AG08395 (cell line): ENCODE data around the gene PALM.
A peak's percentile ranks its signal among the peaks of the same experiment; 100 is the strongest.
"Not testable (repeated sequence)": the region's sequence is repeated elsewhere in the genome, so short reads cannot be mapped to it uniquely, and the experiment has no call there.

Experiments used
- DNase-seq: peaks from one replicate; pipeline ENCODE4 v3.0.0; 2012; ENCODE audit warnings: mixed read lengths, low spot score

PALM gene, protein sequence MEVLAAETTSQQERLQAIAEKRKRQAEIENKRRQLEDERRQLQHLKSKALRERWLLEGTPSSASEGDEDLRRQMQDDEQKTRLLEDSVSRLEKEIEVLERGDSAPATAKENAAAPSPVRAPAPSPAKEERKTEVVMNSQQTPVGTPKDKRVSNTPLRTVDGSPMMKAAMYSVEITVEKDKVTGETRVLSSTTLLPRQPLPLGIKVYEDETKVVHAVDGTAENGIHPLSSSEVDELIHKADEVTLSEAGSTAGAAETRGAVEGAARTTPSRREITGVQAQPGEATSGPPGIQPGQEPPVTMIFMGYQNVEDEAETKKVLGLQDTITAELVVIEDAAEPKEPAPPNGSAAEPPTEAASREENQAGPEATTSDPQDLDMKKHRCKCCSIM

GRCh38 chr19:708154-709143 lies at the start of gene PALM:
Gene PALM (plus strand): TSS chr19:708935. CDS start chr19:709147, 212 bp downstream.
- DNase-seq, result no peak

DNA sequence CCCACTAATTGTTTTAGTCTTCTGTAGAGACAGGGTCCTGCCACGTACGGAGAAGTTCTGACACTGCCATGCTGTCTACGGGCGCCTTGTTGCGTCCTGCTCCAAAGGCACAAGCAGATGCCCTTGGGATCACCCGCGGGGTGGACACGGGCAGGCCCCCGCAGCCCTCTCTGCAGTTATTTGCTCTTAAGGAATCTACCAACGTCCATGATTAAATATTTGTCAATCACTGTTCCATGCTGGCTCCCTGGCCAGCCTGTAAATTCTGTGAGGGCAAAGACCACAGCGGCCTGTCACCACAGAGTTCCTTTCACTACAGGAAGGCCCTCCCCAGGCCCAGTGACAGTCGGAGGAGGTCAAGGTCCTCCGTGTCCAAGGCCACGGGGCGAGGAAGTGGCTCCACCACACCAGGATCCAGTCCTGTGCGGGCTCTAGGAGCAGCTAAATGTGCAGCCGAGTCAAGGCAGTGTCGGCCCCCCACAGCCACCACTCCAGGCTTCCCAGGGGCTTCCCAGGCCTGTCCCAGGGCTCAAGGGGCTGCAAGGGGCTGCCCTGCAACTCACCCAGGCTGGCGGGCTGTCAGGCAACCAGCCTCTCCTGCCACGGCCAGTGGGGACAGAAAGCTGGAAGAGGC lies 47.8 kb upstream of the PALM start:
- DNase-seq, result no peak

DNA sequence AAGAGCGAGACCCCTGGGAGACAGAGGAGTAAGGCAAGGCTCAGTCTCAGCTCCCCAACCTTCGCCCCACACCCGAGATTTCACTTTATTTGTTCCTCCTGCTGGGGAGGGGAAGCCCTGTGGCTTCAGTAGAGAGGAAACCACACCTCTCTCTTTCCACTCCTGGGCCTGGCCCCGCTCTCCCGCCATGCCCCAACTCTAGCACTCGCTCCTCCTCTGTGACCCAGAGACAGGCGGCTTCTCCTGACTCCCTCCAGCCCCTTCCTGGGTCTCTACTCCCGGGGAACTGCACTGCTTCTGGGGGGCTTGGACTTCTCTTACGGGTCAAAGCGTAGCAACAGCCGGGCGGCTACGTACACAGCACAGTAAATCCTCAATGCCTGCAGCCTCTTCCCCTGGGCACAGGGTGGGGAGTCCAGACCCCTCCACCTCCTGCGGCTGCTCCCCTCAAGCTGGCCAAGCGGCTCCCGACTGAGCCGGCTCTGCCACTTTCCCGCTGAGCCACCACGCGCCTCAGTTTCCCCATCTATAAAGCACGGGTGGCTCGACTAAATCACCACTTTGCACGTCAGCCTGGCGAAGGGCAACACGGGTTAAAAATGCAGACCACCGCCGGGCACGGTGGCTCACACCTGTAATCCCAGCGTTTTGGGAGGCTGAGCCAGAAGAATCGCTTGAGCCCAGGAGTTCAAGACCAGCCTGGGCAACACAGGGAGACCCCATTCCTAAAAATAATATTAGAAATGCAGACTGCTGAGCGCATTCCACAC lies 47.1 kb upstream of the PALM start:
- DNase-seq, result peak; percentile 46

DNA sequence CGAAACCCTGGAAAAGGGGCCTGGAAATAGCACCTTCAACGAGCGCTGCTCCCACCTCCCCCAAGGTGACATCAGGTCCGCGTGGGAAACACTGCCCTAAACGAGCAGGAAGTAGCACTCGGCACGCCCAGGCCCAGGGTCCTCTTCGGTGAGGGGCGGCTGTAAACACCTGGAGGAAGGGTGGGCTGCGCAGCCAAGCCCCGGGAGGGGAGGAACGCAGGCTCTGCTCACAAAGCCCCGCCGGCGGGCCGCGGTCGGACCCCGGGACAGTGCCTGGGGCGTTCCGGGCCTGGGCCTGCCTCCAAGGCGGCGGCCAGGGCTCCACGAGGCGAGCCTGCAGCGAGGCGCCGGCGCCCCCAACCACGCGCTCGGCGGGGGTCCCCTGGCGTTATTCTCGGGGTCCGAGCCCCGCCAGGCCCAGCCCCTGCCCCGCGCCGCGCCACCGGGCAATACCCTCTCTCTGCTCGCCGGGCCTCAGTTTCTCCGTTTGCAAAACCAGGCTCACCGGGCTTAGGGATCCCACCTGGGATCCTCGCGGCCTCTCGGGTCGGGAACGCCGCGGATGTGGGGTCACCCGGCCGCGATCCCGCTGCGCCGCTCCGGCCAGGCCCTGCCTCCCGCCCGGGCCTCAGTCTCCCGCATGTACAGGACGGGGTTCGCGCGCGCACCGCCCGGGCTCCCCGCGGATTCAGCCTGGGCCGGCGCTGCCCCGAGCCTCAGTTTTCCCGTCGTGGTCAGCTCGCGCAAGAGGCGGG lies 46.4 kb upstream of the PALM start:
- peak; percentile 32 for DNase-seq

DNA sequence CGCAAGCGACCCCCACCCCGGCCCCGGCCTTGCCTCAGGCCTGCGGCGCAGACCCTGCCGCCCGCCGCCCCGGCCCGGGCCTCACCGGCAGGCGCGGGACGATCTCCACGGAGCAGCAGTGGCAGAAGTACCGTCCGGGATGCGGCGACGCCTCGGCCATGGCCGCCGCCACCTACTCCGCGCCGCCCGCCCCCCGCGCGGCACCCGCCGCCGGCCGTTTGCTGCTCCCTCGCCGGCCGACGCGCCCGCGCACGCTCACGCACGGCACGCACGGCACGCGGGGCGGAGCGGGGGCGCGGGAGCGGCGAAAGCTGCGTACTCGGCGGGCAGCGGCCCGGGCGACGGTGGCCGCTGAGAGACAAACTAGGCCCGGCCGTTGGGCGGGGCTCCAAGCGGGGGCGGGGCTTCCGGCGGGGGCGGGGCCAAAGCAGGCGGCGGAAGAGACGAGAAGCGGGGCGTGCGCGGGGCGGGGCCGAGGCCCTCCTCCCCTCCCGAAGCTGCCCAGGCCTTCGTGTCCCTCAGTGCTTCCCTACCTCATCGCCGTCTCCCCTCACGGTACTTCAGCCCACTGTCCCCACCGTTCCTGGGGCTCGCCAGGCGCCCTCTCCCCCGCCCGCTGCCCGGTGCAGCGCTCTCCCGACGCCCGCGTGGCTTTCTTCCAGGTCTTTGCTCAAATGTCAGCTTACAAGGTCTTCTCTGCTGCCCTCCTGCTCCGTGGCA lies 45.6 kb upstream of the PALM start, which contains the start of gene RNF126:
RNF126 (minus strand) TSS at position 253 of the 720 bp plus-strand sequence; CDS start at position 160, 93 bp downstream.
- peak; percentile 97 for DNase-seq

DNA sequence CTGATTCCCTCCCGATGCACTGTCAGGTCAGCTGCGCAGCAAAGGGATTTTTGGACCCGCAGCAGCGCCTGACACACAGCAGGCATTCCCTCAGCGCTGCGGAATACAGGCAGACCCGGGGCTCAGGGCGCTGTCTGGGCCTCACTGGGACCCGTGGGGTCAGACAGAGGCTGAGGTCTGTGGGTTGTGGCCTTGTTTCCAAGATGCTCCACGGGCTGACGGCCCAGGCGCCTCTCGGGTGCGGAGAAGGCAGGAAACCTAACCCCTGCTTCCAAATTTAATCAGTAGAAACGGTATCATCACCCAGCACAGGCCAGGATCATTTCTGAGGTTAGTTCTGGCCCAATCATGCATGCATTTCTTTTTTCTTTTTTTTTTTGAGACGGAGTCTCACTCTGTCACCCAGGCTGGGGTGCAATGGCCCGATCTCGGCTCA lies 45.0 kb upstream of the PALM start:
- no peak for DNase-seq

GRCh38 chr19:664913-665443 lies 43.8 kb upstream of the PALM start:
- DNase-seq, result peak; percentile 85

DNA sequence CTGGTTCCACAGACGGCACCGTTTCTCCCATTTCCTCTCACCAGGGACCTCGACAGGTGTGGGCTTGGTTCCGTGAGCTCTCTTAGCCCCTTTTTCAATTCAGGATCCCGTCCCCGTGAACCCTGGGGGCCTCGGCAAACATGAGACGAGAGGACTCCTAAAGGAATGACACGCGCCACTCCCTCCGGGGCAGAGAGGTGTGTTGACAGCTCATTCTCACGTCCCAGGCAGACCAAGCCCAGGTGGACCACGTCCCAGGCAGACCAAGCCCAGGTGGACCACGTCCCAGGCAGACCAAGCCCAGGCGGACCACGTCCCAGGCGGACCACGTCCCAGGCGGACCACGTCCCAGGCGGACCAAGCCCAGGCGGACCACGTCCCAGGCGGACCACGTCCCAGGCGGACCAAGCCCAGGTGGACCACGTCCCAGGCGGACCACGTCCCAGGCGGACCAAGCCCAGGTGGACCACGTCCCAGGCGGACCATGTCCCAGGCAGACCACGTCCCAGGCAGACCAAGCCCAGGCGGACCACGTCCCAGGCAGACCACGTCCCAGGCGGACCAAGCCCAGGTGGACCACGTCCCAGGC lies 41.7 kb upstream of the PALM start:
- DNase-seq, result not testable (repeated sequence)

GRCh38 chr19:668675-669434 lies 39.9 kb upstream of the PALM start:
- not testable (repeated sequence) for DNase-seq

- no peak for DNase-seq
Measured at GRCh38 chr19:670609-671075, 38.1 kb upstream of the PALM start.

- no peak for DNase-seq
Measured at GRCh38 chr19:674282-675151, 34.2 kb upstream of the PALM start.

- no peak for DNase-seq
Measured at GRCh38 chr19:676007-676338, 32.8 kb upstream of the PALM start.

DNA sequence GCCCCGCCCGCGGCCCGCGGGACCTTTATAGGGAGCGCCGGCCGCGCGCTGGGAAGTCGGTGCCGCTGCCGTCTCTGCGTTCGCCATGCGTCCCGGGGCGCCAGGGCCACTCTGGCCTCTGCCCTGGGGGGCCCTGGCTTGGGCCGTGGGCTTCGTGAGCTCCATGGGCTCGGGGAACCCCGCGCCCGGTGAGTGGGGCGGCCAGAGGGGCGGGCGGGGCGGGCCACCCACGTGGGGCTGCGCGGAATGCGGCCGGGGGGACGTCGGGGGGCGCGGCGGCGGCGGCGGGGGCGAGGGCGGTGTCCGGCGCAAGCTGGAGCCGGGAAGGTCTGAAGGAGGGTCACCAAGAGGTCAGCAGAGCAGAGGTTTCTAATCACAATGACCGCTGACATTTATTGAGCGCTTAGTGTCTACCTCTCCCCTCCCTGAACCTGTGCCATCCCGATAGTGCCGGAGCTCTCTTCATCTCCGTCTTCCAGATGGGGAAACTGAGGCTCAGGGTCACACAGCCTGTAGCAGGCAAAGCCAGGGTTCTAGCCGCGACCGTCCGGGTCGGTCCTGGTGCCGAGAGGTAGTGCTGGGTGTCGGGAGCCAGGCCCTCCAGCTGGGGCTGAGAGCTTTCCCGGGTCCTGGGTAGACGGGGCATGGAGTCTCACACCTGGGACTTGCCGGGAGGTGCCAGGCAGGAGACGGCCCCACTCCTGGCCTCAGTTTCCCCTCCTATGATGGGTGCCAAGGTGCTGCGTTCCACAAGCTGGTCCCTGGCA lies 32.2 kb upstream of the PALM start, which contains the start of gene FSTL3:
FSTL3 (plus strand) TSS at position 54 of the 767 bp plus-strand sequence; CDS start at position 86, 32 bp downstream.
- DNase-seq, result peak; percentile 35

- DNase-seq, result peak; percentile 86
Measured at GRCh38 chr19:677201-677600, 31.5 kb upstream of the PALM start.

DNA sequence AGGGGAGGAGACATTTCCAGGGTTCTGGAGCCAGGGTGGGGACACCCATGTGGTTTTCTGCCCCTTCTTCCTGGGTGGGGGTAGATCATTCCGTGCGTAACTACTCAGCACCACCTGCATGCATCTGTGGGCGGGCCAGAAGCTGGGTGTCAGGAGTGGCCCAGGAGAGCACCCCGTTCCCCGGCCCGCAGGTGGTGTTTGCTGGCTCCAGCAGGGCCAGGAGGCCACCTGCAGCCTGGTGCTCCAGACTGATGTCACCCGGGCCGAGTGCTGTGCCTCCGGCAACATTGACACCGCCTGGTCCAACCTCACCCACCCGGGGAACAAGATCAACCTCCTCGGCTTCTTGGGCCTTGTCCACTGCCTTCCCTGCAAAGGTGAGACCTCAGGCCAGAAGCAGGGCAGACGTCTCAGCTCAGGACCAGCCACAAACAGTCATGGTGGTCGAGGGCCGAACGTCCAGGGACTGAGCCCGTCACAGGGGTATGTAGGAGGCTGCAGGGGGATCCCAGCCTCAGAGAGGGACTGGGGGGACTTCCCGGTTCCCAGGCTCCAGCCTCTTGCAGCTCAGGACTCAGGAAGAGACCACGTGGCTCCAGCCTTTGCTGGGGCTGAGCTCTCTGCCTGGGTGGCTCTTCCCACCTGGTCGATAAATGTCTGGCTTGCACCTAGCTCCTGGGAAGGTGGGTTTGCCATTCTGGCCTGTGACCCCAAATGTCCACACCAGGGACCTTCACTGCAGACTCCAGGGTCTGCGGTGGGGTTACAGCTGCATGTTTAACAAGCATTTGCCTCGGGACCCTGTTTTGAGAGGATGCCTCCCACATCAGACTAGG lies 30.9 kb upstream of the PALM start:
- DNase-seq, result no peak
